ENCODE results near the gene APBA2. TPM values are rescaled to one million over a fixed set of nuclear protein-coding genes. Genes with fewer than 3 reads are reported as not detected.

APBA2 gene
- total RNA-seq, 1 experiment from 2014 or later = 12.9 TPM

DNA sequence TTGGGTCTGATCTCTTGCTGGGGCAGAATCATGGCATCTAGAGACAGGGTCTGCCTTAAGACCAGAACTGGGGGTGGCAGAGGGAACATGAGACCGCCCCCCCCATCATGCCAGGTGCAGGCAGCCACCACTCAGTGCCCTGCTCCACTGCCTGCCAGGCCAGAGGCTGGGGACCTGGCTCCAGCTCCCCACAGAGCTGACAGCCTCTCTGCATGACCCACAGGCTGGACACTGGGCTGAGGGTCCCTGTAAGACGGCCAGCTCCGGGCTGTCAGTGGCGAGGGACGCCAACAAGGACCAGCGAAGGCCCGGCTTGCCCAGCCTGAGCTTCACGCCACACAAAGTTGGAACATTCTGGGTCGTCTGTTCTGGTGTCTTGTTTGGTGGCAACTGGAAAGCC is 238.2 kb downstream of the APBA2 start:
- ChIA-PET POLR2A (ENCODE audit: low non-redundant PET) (no interaction called here), CTCF (no interaction called here)
- TF ChIP-seq, protein P1, sequence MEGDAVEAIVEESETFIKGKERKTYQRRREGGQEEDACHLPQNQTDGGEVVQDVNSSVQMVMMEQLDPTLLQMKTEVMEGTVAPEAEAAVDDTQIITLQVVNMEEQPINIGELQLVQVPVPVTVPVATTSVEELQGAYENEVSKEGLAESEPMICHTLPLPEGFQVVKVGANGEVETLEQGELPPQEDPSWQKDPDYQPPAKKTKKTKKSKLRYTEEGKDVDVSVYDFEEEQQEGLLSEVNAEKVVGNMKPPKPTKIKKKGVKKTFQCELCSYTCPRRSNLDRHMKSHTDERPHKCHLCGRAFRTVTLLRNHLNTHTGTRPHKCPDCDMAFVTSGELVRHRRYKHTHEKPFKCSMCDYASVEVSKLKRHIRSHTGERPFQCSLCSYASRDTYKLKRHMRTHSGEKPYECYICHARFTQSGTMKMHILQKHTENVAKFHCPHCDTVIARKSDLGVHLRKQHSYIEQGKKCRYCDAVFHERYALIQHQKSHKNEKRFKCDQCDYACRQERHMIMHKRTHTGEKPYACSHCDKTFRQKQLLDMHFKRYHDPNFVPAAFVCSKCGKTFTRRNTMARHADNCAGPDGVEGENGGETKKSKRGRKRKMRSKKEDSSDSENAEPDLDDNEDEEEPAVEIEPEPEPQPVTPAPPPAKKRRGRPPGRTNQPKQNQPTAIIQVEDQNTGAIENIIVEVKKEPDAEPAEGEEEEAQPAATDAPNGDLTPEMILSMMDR (conservative IDR thresholded peaks at IDR 0.05; ENCODE audit: low read depth, low read length) = no peak
- TF ChIP-seq EZH2 (IDR thresholded peaks at IDR 0.05; ENCODE audit: borderline replicate concordance, low read depth, low read length, poor library complexity, severe bottlenecking) = no peak
- no peak for DNase-seq (ENCODE audit: low spot score)
- Histone ChIP-seq H3K4me3 (ENCODE audit: low read depth, low read length, poor library complexity, severe bottlenecking) (no peak overlapping the region), H3K9me3 (ENCODE audit: low read depth, low read length, poor library complexity, severe bottlenecking) (no peaks in the 10 kb centered on the region), H3K36me3 (ENCODE audit: insufficient read depth, low read length, poor library complexity, severe bottlenecking) (no peaks in the 10 kb centered on the region), H3K27ac (ENCODE audit: low read depth, low read length, poor library complexity, severe bottlenecking) (no peak overlapping the region), H3K27me3 (replicated peaks; ENCODE audit: insufficient read depth, low read depth, low read length, poor library complexity) (no peaks in the 10 kb centered on the region), H3K4me1 (ENCODE audit: insufficient read depth, low read length, poor library complexity, severe bottlenecking) (no peaks in the 10 kb centered on the region)
- BruUV-seq (replicated peaks) = no TSS peak
- intact Hi-C loops (cut with micrococcal nuclease; ENCODE audit: unreplicated experiment) = no loop called here

DNA sequence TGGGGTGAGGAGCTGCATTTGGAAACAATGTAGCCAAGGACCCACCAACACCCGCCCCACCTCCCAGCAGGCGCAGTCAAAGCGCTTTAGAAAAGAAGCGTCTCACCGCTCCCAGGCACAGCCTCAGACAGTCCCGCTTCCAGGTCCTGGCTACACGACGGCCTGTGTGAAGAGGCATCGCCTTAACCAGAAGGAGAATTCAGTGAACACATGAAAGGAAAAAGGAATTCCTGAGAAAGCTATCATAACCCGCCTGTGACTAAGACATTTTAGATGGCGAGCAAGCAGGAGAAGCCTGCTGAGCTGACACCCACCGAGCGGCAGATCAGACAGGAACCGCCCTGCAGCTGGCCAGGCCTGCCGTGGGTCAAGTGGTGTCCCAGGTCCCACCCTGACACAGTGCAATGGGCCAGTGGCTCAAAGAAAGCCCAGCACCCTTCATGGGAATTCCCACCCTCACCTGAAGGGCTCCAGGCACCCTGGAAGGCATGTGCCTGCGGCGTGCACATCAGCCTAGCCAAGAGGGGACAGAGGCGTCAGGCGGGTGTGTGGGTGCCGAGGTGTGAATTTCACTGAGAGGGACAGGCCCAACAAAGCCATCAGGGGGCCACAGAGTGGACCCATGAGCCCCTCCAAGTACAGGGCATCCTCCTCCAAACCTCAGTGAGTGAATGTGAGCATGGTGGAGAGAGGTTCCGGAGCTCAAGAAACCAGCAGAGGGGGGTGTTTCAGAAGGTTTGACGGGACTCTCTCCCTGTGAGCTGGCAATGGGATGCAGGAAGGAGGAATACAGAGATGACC is 239.0 kb downstream of the APBA2 start:
- intact Hi-C loops (cut with micrococcal nuclease; ENCODE audit: unreplicated experiment) = no loop called here
- Histone ChIP-seq H3K27me3 (replicated peaks; ENCODE audit: insufficient read depth, low read depth, low read length, poor library complexity) (no peaks in the 10 kb centered on the region), H3K4me1 (ENCODE audit: insufficient read depth, low read length, poor library complexity, severe bottlenecking) (no peaks in the 10 kb centered on the region), H3K9me3 (ENCODE audit: low read depth, low read length, poor library complexity, severe bottlenecking) (no peaks in the 10 kb centered on the region), H3K36me3 (ENCODE audit: insufficient read depth, low read length, poor library complexity, severe bottlenecking) (no peaks in the 10 kb centered on the region), H3K4me3 (ENCODE audit: low read depth, low read length, poor library complexity, severe bottlenecking) (no peak overlapping the region), H3K27ac (ENCODE audit: low read depth, low read length, poor library complexity, severe bottlenecking) (no peak overlapping the region)
- POLR2A ChIA-PET (ENCODE audit: low non-redundant PET) = no interaction called here
- no TSS peak for BruUV-seq (replicated peaks)
- CTCF ChIA-PET = no interaction called here
- TF ChIP-seq, protein P1 (conservative IDR thresholded peaks at IDR 0.05; ENCODE audit: low read depth, low read length) = 0 out of 2 replicates have a peak, but pooled peaks have one; percentile 12
- TF ChIP-seq EZH2 (IDR thresholded peaks at IDR 0.05; ENCODE audit: borderline replicate concordance, low read depth, low read length, poor library complexity, severe bottlenecking) = no peak
- DNase-seq (ENCODE audit: low spot score) = no peak

DNA sequence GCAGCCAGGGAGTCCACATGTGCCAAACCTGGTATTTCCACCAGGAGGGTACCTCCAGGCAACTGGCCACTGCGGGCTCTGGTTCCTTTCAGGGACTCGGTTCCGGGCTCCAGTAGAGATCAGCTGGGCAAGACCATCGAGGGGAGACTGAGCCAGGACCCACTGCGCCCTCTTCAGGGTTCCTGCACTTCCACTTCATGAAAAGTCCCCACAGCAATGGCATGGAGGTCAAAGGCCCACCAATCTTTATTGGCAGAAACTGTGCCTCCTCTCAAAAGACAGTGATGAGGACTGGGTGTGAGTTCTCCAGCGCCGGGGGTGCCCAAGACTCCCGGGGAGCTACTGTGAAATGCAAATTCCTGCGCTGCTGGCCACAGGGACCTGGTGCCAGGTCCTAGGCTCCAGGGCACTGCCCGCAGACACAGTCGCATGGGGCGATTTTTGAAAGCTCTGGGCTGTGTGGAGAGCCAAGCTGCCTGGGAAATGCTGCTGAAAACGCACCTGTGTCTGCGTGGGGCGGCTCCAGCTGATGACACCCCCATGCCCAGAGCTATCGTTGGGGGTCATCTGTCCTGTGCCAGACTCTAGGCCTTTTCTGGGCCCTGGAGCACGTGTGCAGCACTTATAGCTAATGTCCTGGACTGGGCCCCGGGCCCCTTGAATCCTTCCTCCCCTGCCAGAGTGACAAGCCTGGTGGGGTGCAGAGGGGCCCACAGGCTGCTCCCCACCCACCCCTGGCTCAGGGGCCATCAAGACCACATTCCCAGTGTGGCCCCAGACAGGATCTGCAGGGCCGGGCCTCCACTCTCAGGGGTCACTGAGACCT is 239.8 kb downstream of the APBA2 start:
- Histone ChIP-seq H3K4me1 (ENCODE audit: insufficient read depth, low read length, poor library complexity, severe bottlenecking) (no peaks in the 10 kb centered on the region), H3K9me3 (ENCODE audit: low read depth, low read length, poor library complexity, severe bottlenecking) (no peaks in the 10 kb centered on the region), H3K27ac (ENCODE audit: low read depth, low read length, poor library complexity, severe bottlenecking) (no peak overlapping the region), H3K4me3 (ENCODE audit: low read depth, low read length, poor library complexity, severe bottlenecking) (no peak overlapping the region), H3K36me3 (ENCODE audit: insufficient read depth, low read length, poor library complexity, severe bottlenecking) (no peaks in the 10 kb centered on the region), H3K27me3 (replicated peaks; ENCODE audit: insufficient read depth, low read depth, low read length, poor library complexity) (no peaks in the 10 kb centered on the region)
- TF ChIP-seq, protein P1 (conservative IDR thresholded peaks at IDR 0.05; ENCODE audit: low read depth, low read length) = no peak
- no peak for TF ChIP-seq EZH2 (IDR thresholded peaks at IDR 0.05; ENCODE audit: borderline replicate concordance, low read depth, low read length, poor library complexity, severe bottlenecking)
- DNase-seq (ENCODE audit: low spot score) = no peak
- BruUV-seq (replicated peaks) = no TSS peak
- intact Hi-C loops (cut with micrococcal nuclease; ENCODE audit: unreplicated experiment) = no loop called here
- ChIA-PET CTCF (no interaction called here), POLR2A (ENCODE audit: low non-redundant PET) (no interaction called here)
